Fibroblast of skin of right quadriceps (primary cell): Measurements from ENCODE around the gene AGAP1.

Experiments used
- DNase-seq: peaks from one replicate; pipeline ENCODE4 v3.0.0-alpha.2; 2013

The AGAP1 gene

DNA sequence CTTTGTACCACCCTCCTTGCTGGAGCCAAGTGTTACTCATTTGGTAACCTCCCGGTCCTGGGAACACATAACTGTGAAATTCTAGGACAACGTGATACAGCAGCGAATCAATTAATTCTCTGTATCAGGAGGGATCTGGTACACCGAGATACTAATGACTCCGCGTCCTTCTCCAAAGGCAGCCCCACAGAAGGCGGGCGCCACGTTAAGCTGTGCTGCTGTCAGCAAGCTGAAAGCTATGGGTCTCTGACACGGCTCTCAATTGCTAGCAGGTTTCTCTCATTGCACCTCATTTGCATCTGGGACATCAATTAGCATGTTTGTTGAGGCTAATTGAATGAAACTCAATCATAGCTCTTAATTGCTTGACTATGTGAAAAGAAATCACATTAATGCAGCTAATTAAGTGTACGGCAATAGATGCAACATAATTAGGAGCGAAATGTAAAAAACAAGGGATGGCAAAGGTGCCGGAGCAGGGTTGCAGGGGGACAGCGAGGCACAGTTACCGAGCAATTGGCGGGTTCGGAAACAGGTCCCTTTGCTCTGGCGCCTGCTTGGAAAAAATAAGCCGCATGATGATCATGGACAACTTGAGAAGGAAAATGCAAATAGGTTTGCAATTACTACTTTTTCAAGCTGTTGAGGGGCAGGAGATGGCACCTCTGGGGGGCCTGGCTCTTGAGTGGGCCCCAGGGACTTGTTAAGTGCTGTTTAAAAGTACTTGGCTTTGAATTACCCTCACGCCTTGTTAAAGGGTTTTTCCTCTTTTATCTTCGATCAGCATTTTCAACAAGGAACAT lies 410.1 kb downstream of the AGAP1 start:
- DNase-seq, result no peak

GRCh38 chr2:235904585-235904931 lies 410.7 kb downstream of the AGAP1 start:
- no peak for DNase-seq

- DNase-seq, result no peak
Measured at GRCh38 chr2:235908826-235909225, 415.0 kb downstream of the AGAP1 start.

GRCh38 chr2:235909358-235909757 lies 415.5 kb downstream of the AGAP1 start:
- DNase-seq, result no peak

- no peak for DNase-seq
Measured at GRCh38 chr2:235910067-235910466, 416.2 kb downstream of the AGAP1 start.

DNA sequence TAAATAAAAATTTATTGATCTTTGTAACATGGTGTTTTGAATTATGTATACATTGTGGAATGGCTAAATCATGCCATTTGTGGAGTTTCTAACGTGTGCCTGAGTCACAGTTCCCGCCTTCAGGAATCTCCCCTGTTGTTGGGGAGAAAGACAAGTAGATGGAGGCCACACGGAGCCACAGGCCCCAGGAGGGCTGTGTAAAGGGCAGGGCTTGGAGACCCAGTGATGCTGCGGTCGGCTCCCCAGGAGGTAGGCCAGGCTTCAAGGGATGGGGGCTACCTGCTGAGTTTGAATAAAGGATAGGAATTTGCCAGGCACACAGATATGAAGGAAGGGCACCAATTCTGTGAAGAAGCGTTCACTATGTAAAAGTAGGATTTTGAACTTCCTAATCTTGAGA lies 417.3 kb downstream of the AGAP1 start:
- no peak for DNase-seq

DNA sequence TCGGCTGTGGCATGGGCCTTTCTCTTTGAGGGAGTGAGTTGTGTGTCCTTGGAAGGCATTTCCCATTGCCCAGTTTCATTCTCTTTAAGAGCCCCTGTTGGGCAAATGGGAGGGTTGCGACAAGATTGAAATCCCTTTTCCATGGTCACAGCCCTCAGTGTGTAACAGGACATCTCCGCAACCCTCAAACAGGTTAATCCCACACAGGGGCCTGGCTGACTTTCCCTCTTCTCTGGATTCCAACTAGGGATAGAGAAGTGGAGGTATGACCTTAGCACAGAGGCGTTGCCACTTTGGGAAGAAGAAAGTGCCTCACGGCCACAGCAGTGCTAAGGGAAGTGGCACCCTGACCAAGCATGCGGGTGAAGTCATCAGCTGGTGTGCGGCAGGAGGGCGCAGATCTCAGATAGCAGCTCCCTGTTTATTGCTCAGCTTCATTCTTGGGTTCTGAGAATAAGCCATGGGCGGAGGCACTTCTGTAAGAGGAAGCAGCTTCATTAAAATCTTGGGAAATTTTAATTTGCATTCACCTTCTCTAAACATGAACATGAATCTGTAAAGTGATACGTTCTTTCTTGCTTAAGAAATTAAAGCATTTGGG lies 417.9 kb downstream of the AGAP1 start:
- no peak for DNase-seq

GRCh38 chr2:235914756-235915155 lies 420.9 kb downstream of the AGAP1 start:
- DNase-seq, result no peak

- DNase-seq, result no peak
Measured at GRCh38 chr2:235917506-235917905, 423.7 kb downstream of the AGAP1 start.

GRCh38 chr2:235918876-235919275 lies 425.0 kb downstream of the AGAP1 start:
- DNase-seq, result no peak

GRCh38 chr2:235920216-235920865 lies 426.5 kb downstream of the AGAP1 start:
- no peak for DNase-seq

- DNase-seq, result no peak
Measured at GRCh38 chr2:235921508-235922191, 427.8 kb downstream of the AGAP1 start.

DNA sequence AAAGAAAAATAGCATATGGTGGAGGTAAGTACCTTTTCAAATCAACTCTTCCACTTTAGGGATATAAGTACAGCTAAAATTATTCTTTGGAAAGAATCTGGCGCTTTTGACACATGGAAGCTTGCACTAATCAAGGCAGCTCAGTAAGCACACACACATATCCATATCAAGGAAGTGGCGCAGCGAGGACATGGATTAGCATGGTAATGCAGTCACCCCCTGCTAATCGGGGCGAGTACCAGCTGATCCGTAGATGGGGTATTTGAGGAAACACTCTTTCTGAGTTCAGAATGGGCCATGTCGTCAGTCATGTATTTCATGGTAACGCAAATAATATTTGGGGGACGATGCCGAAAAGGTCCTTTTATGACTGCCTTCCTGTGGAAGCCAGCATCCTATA lies 429.0 kb downstream of the AGAP1 start:
- no peak for DNase-seq

DNA sequence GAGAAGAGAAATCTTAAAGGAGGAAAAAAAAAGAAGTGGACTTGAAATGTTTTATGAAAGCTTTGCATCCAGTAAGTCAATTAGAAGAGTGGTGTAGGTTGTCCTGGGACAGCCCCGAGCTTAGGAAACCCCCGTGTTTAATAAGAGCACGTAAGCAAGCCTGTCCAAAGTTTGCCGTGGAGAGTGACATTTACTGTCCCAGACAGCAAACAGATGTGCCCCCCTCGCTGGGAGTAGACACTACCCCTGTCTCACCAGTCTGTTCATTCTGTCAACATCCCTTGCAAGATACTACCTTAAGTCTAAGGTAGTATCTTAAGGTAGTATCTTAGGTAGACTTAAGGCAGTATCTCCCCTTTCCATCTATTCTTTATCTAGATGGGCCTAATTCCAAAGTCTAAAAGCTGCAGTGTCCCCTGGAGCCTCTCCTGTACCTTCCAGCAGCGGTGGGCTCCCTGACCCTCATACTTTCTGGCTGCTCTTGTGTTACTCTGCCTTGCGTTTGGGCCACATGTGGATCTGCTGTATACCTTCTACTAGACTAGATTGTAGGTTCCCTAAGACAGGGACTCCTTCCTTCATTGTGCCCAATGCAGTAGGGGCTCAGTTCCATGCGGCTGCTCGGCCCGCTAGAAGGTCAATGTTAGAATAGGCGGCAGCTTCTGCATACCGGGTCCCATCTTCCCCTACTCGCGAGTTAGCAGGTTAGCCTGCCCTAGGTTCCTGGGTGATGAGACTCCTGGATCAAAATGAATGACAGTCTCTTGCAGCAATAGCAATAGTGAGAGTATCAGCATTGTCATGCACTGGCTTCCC lies 430.2 kb downstream of the AGAP1 start:
- DNase-seq, result no peak

GRCh38 chr2:235924675-235925063 lies 430.8 kb downstream of the AGAP1 start:
- no peak for DNase-seq

GRCh38 chr2:235925250-235925919 lies 431.5 kb downstream of the AGAP1 start:
- no peak for DNase-seq

DNA sequence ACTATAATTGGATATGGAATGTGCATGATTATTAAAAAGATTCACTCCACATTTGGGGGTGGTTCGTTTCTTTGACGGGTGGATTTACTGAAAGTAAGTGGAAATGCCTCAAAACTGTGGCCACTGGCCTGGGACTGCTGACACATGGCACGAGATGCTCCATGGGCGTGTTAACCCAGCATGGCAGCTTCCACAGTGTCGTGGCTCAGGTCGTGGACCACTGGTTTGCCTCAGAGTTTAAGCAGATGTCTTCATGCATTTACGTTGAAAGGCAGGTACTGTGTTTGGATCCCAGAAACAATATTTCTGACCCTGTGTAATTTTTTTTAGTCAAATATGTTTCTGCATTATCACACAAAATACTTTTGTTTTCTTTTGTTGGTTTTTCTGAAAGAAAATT lies 432.4 kb downstream of the AGAP1 start:
- DNase-seq, result no peak

GRCh38 chr2:235928751-235929370 lies 435.0 kb downstream of the AGAP1 start:
- DNase-seq, result no peak

DNA sequence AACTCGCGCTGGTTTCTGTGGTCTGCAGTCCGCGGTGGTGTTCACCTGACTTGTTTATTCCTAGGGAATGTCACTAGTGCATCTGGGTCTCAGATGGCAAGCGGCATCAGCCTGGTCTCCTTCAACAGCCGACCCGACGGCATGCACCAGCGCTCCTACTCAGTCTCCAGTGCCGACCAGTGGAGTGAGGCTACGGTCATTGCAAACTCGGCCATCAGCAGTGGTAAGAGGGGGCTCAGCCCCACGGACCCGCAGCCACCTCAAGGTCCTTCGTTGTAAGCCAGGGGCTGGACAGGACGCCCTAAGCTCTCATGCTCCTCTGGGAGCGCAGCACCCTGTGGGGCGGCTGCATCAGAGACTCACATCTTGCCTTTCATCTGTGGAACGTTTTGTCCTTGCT lies 436.9 kb downstream of the AGAP1 start:
- DNase-seq, result no peak

DNA sequence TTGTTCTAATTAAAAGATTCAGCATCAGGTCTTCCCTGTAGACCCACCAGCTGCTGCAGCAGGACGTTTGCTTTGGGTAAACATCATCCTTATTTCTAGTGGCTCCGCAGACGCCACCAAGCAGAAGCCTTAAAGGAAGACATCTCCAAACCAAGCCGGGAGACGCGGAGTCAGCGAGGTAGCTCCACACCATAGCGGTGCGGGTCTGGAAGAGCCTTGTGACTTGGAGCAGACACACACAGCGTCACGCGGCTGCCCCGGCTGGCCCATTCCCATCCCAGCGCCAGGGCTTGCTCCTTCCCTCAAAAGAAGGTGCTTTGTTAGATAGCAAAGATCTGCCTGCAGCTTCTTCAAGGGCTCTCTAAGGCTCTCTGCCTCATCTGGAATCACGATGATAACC lies 437.8 kb downstream of the AGAP1 start:
- DNase-seq, result no peak

- no peak for DNase-seq
Measured at GRCh38 chr2:235934059-235934773, 440.4 kb downstream of the AGAP1 start.
